ENCODE results near the gene MYH6. TPM values are rescaled to one million over a fixed set of nuclear protein-coding genes. Genes with fewer than 3 reads are reported as not detected.

The MYH6 gene
- total and polyA plus RNA-seq, 2 donors (not counting 3 experiments of a cell fraction or from before 2014, with no cell fraction given) = not detected

GRCh38 chr14:23377573-23378563 lies 30.2 kb downstream of the MYH6 start:
- Histone ChIP-seq H2AFZ (ENCODE audit: low read depth, low read length) (no peak overlapping the region), H3K36me3 (ENCODE audit: control insufficient read depth in 2 of 2, extremely low read depth in 1 of 2, insufficient read depth in 2 of 2, low read length in 2 of 2) (no peaks in the 10 kb centered on the region), H3K9ac (replicated peaks; ENCODE audit: extremely low read depth, insufficient read depth, low read length) (no peak overlapping the region), H3K4me2 (ENCODE audit: insufficient read depth, low read length) (no peak overlapping the region), H3K27me3 (ENCODE audit: control insufficient read depth in 2 of 2, insufficient read depth in 2 of 2, low read length in 2 of 2) (no peaks in the 10 kb centered on the region), H3K9me1 (replicated peaks; ENCODE audit: control insufficient read depth, extremely low read depth, insufficient read depth, low read length) (no peaks in the 10 kb centered on the region), H4K20me1 (replicated peaks; ENCODE audit: control insufficient read depth, extremely low read depth, insufficient read depth, low read length) (no peaks in the 10 kb centered on the region), H3K9me3 (replicated peaks; ENCODE audit: control insufficient read depth, insufficient read depth, low read length) (no peaks in the 10 kb centered on the region), H3K4me3 (replicated peaks in 1 of 3; ENCODE audit: insufficient read depth in 1 of 3, low read depth in 1 of 3, low read length in 3 of 3) (no peak overlapping the region), H3K79me2 (ENCODE audit: control insufficient read depth, insufficient read depth, low read length) (no peaks in the 10 kb centered on the region), H3K4me1 (ENCODE audit: control insufficient read depth, extremely low read depth, insufficient read depth, low read length) (no peaks in the 10 kb centered on the region), H3K27ac (ENCODE audit: insufficient read depth, low read depth, low read length) (no peak overlapping the region)
- BruUV-seq (replicated peaks) = no TSS peak
- ChIA-PET CTCF (interaction anchor here (1.0 to 3.7 kb wide), 3 partner anchors 32 to 113 kb away, joined by 3 to 55 read pairs (median 4); no protein-coding TSS in a partner anchor), POLR2A (no interaction called here)
- DNase-seq (ENCODE audit: low read depth, low spot score) (no peak), FAIRE-seq (no peak)
- intact Hi-C loops (cut with micrococcal nuclease) = no loop called here
- dilution Hi-C loops (cut with MboI; ENCODE audit: extremely low pct_ligation_motif_present, low sequenced_read_pairs) = no loop called here
- TF ChIP-seq MYC (IDR thresholded peaks at IDR 0.05; ENCODE audit: low read depth, low read length) = no peak

GRCh38 chr14:23377198-23377550 lies 30.9 kb downstream of the MYH6 start:
- Histone ChIP-seq H3K9me1 (replicated peaks; ENCODE audit: control insufficient read depth, extremely low read depth, insufficient read depth, low read length) (no peaks in the 10 kb centered on the region), H3K79me2 (ENCODE audit: control insufficient read depth, insufficient read depth, low read length) (no peaks in the 10 kb centered on the region), H2AFZ (ENCODE audit: low read depth, low read length) (no peak overlapping the region), H3K9ac (replicated peaks; ENCODE audit: extremely low read depth, insufficient read depth, low read length) (no peak overlapping the region), H3K4me1 (ENCODE audit: control insufficient read depth, extremely low read depth, insufficient read depth, low read length) (no peaks in the 10 kb centered on the region), H3K27ac (ENCODE audit: insufficient read depth, low read depth, low read length) (no peak overlapping the region), H3K36me3 (ENCODE audit: control insufficient read depth in 2 of 2, extremely low read depth in 1 of 2, insufficient read depth in 2 of 2, low read length in 2 of 2) (no peaks in the 10 kb centered on the region), H4K20me1 (replicated peaks; ENCODE audit: control insufficient read depth, extremely low read depth, insufficient read depth, low read length) (no peaks in the 10 kb centered on the region), H3K9me3 (replicated peaks; ENCODE audit: control insufficient read depth, insufficient read depth, low read length) (no peaks in the 10 kb centered on the region), H3K4me2 (ENCODE audit: insufficient read depth, low read length) (no peak overlapping the region), H3K27me3 (ENCODE audit: control insufficient read depth in 2 of 2, insufficient read depth in 2 of 2, low read length in 2 of 2) (no peaks in the 10 kb centered on the region), H3K4me3 (replicated peaks in 1 of 3; ENCODE audit: insufficient read depth in 1 of 3, low read depth in 1 of 3, low read length in 3 of 3) (no peak overlapping the region)
- DNase-seq (ENCODE audit: low read depth, low spot score) (no peak), FAIRE-seq (no peak)
- TF ChIP-seq FOS (IDR thresholded peaks at IDR 0.05; ENCODE audit: borderline replicate concordance, insufficient read depth, low read length) (no peak), GATA2 (IDR thresholded peaks at IDR 0.05; ENCODE audit: insufficient read depth, insufficient read length, low read depth, low read length) (no peak)
- dilution Hi-C loops (cut with MboI; ENCODE audit: extremely low pct_ligation_motif_present, low sequenced_read_pairs) = no loop called here
- ChIA-PET CTCF (interaction anchor here (1.0 to 2.0 kb wide), 3 partner anchors 31 to 308 kb away, joined by 3 to 4 read pairs (median 3); no protein-coding TSS in a partner anchor), POLR2A (no interaction called here)
- intact Hi-C loops (cut with micrococcal nuclease) = no loop called here
- BruUV-seq (replicated peaks) = no TSS peak

All from endothelial cell of umbilical vein (primary cell).